HL-60 (cell line): ENCODE results near the gene SLC25A4.
"Not testable (repeated sequence)": the region's sequence is repeated elsewhere in the genome, so short reads cannot be mapped to it uniquely, and the experiment has no call there.

Source experiments
- DNase-seq, 2 experiments: peaks; one replicate each; pipeline ENCODE4 v3.0.0-alpha.2; 2010 to 2020; ENCODE audit warnings: low read depth in 1 of 2, low spot score in 1 of 2
- H3K27ac ChIP-seq: fragments of 250-450 bp; sonication (Bioruptor Pico); replicated peaks from 2 replicates; pipeline ENCODE4 v1.5.1; 2020; ENCODE audit warnings: mild to moderate bottlenecking, moderate library complexity
- H3K27me3 ChIP-seq: fragments of 250-450 bp; sonication (Bioruptor Pico); 2 replicates; pipeline ENCODE4 v1.5.1; 2021; ENCODE audit warnings: mild to moderate bottlenecking, moderate library complexity; ENCODE audit not compliant: insufficient read depth, poor library complexity, severe bottlenecking
- H3K4me3 ChIP-seq: replicated peaks from 2 replicates; pipeline ENCODE4 v1.5.1; 2011; ENCODE audit warnings: mild to moderate bottlenecking, control low read depth, low read length; ENCODE audit not compliant: insufficient read depth
- GABPA ChIP-seq: IDR thresholded peaks from 2 replicates; pipeline ENCODE4 v1.6.1; 2012; ENCODE audit warnings: low read depth
- POLR2AphosphoS5 ChIP-seq: IDR thresholded peaks from 2 replicates; pipeline ENCODE4 v1.6.1; 2012; ENCODE audit warnings: low read depth
- SPI1 ChIP-seq: IDR thresholded peaks from 2 replicates; pipeline ENCODE4 v1.6.1; 2012; ENCODE audit warnings: low read depth, mild to moderate bottlenecking, borderline replicate concordance
- TF ChIP-seq, protein P1 (sequence below): IDR thresholded peaks from one replicate; pipeline ENCODE4 v1.5.1; 2011; ENCODE audit warnings: low read length, control low read depth, inconsistent platforms; ENCODE audit not compliant: insufficient read depth
- TF ChIP-seq, protein P2 (sequence below): IDR thresholded peaks from 2 replicates; pipeline ENCODE4 v1.6.1; 2012; ENCODE audit warnings: low read depth; ENCODE audit not compliant: insufficient replicate concordance

SLC25A4 gene

DNA sequence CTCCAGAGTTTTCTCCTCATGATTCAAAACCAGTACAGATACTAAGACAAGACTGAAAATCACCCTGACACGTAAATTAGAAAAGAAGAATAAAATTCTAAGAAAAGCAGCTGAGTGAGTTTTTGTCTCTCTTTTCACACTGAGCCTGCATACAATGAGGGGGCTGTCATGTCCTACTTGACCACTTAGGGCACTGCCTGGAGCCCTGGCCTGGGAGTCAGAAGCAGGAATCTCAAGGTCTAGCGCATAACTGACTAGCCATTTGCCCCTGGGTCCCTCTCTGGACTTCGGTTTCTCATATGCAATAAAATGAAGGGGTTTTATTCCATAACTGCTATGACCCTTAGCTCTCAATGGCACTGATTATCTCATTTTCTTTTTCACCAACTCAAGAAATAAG lies 36.7 kb upstream of the SLC25A4 start:
- no peak for DNase-seq
- H3K4me3 ChIP-seq = no peak overlapping the region
- H3K27ac ChIP-seq = no peak overlapping the region
- H3K27me3 ChIP-seq = peaks cover 7% of the 10 kb centered on the region
- TF ChIP-seq SPI1 = no peak
- TF ChIP-seq, protein P1, sequence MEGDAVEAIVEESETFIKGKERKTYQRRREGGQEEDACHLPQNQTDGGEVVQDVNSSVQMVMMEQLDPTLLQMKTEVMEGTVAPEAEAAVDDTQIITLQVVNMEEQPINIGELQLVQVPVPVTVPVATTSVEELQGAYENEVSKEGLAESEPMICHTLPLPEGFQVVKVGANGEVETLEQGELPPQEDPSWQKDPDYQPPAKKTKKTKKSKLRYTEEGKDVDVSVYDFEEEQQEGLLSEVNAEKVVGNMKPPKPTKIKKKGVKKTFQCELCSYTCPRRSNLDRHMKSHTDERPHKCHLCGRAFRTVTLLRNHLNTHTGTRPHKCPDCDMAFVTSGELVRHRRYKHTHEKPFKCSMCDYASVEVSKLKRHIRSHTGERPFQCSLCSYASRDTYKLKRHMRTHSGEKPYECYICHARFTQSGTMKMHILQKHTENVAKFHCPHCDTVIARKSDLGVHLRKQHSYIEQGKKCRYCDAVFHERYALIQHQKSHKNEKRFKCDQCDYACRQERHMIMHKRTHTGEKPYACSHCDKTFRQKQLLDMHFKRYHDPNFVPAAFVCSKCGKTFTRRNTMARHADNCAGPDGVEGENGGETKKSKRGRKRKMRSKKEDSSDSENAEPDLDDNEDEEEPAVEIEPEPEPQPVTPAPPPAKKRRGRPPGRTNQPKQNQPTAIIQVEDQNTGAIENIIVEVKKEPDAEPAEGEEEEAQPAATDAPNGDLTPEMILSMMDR = no peak
- TF ChIP-seq POLR2AphosphoS5 = no peak
- TF ChIP-seq, protein P2, sequence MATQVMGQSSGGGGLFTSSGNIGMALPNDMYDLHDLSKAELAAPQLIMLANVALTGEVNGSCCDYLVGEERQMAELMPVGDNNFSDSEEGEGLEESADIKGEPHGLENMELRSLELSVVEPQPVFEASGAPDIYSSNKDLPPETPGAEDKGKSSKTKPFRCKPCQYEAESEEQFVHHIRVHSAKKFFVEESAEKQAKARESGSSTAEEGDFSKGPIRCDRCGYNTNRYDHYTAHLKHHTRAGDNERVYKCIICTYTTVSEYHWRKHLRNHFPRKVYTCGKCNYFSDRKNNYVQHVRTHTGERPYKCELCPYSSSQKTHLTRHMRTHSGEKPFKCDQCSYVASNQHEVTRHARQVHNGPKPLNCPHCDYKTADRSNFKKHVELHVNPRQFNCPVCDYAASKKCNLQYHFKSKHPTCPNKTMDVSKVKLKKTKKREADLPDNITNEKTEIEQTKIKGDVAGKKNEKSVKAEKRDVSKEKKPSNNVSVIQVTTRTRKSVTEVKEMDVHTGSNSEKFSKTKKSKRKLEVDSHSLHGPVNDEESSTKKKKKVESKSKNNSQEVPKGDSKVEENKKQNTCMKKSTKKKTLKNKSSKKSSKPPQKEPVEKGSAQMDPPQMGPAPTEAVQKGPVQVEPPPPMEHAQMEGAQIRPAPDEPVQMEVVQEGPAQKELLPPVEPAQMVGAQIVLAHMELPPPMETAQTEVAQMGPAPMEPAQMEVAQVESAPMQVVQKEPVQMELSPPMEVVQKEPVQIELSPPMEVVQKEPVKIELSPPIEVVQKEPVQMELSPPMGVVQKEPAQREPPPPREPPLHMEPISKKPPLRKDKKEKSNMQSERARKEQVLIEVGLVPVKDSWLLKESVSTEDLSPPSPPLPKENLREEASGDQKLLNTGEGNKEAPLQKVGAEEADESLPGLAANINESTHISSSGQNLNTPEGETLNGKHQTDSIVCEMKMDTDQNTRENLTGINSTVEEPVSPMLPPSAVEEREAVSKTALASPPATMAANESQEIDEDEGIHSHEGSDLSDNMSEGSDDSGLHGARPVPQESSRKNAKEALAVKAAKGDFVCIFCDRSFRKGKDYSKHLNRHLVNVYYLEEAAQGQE = no peak
- TF ChIP-seq GABPA = no peak

DNA sequence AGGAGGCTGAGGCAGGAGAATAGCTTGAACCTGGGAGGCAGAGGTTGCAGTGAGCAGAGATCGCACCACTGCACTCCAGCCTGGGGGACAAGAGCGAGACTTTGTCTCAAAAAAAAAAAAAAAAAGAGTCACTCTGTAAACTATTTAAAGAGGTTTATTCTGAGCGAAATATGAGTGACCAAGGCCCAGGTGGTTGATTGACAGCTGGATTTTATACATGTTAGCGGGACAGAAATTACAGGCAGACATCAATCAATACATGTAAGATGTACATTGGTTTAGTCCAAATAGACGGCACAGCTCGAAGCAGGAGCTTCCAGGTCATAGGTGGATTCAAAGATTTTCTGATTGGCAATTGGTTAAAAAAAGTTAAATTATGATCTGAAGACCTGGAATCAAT lies 35.5 kb upstream of the SLC25A4 start:
- not testable (repeated sequence) for H3K4me3 ChIP-seq, DNase-seq, H3K27ac ChIP-seq, H3K27me3 ChIP-seq

DNA sequence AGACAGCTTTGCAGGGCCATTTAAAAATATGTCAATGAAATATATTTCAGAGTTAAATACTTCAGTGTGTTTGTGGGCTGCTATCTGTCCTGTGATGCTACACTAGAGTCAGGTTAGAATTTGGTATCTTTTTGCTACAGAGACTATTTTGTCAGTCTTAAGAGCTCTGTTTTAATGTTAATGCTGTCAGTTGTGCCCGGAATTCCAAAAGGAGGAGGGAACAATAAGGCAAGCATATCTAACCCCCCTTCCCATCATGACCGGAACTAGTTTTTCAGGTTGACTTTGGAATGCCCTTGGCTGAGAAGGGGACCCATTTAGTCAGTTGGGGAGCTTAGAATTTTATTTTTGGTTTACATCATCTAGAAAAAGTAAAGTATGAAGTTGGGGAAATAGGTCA lies 34.9 kb upstream of the SLC25A4 start:
- Histone ChIP-seq H3K27me3 (peaks cover 7% of the 10 kb centered on the region), H3K4me3 (no peak overlapping the region), H3K27ac (no peak overlapping the region)
- no peak for DNase-seq
- no peak for TF ChIP-seq SPI1
- TF ChIP-seq, protein P1 = no peak
- no peak for TF ChIP-seq POLR2AphosphoS5
- TF ChIP-seq GABPA = no peak
- TF ChIP-seq, protein P2 = no peak

DNA sequence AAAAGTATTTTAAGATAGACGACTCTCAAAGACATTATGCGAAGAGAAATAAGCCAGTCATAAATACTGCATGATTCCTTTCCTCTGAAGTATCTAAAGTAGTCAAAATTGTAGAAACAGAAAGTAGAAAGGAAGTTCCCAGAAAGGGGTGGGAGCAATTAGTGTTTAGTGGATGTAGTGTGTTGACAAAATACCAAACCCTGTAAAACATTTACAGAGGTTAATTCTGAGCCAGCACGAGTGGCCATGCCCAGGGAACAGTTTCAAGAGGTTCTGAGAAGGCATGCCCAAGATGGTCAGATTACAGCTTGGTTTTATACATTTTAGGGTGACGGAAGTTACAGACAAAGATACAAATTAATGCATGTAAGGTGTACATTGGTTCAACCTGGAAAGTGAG lies 34.4 kb upstream of the SLC25A4 start:
- H3K27me3 ChIP-seq = peaks cover 7% of the 10 kb centered on the region
- TF ChIP-seq, protein P2 = no peak
- no peak for TF ChIP-seq GABPA
- no peak for TF ChIP-seq POLR2AphosphoS5
- TF ChIP-seq, protein P1 = no peak
- no peak for TF ChIP-seq SPI1
- no peak overlapping the region for H3K27ac ChIP-seq
- no peak overlapping the region for H3K4me3 ChIP-seq
- no peak for DNase-seq
